GM13976 (cell line): ENCODE results near the gene CD33.
"Not testable (repeated sequence)": the region's sequence is repeated elsewhere in the genome, so short reads cannot be mapped to it uniquely, and the experiment has no call there.

Source experiments
- DNase-seq: peaks from one replicate; pipeline ENCODE4 v3.0.0; 2012; ENCODE audit warnings: low spot score
- CTCF ChIP-seq: IDR thresholded peaks from 2 replicates; pipeline ENCODE4 v1.5.1; 2012; ENCODE audit warnings: borderline replicate concordance, mild to moderate bottlenecking; ENCODE audit not compliant: insufficient read depth; ENCODE audit errors: extremely low read depth, missing control alignments, control extremely low read depth
- in situ Hi-C: fragments of 300-500 bp; cut with MboI; formaldehyde crosslinking; loops from one replicate; pipeline ENCODE4 v1.12.0; 2022; ENCODE audit warnings: low sequenced_read_pairs, mixed read lengths, inconsistent platforms; ENCODE audit not compliant: unreplicated experiment

The CD33 gene

GRCh38 chr19:51224898-51225393 is at the start of gene CD33:
Gene CD33, plus strand, starts transcription at chr19:51225080. Its CDS starts 39 bp downstream, at chr19:51225119.
- DNase-seq, in situ Hi-C loops: not testable (repeated sequence)

- no peak for DNase-seq
- no peak for TF ChIP-seq CTCF
- in situ Hi-C loops, result no loop called here
These were observed 45.6 kb upstream of the CD33 start for GRCh38 chr19:51179256-51179655.

GRCh38 chr19:51181377-51181912 is 43.4 kb upstream of the CD33 start:
- no peak for TF ChIP-seq CTCF
- no peak for DNase-seq
- in situ Hi-C loops, result no loop called here

GRCh38 chr19:51181913-51182419 is 42.9 kb upstream of the CD33 start:
- no peak for TF ChIP-seq CTCF
- in situ Hi-C loops, result no loop called here
- DNase-seq, result no peak

GRCh38 chr19:51183629-51184028 is 41.3 kb upstream of the CD33 start:
- in situ Hi-C loops, result no loop called here
- no peak for DNase-seq
- no peak for TF ChIP-seq CTCF

- no peak for DNase-seq
- TF ChIP-seq CTCF, result no peak
- in situ Hi-C loops, result no loop called here
These were observed 39.6 kb upstream of the CD33 start for GRCh38 chr19:51185069-51185867.

- DNase-seq, result no peak
- in situ Hi-C loops, result no loop called here
- TF ChIP-seq CTCF, result no peak
These were observed 39.0 kb upstream of the CD33 start for GRCh38 chr19:51185868-51186215.
